22Rv1 (cell line): Measurements from ENCODE around the gene CRY1.

ENCODE experiments used
- ZFX ChIP-seq: fragments of 450-650 bp; IDR thresholded peaks from 2 replicates; pipeline ENCODE4 v1.6.1; 2017; ENCODE audit warnings: antibody characterized with exemption, borderline replicate concordance
- TF ChIP-seq, protein P1 (sequence below): fragments of 450-650 bp; IDR thresholded peaks from 2 replicates; pipeline ENCODE4 v1.5.1; 2017; ENCODE audit warnings: mild to moderate bottlenecking

DNA sequence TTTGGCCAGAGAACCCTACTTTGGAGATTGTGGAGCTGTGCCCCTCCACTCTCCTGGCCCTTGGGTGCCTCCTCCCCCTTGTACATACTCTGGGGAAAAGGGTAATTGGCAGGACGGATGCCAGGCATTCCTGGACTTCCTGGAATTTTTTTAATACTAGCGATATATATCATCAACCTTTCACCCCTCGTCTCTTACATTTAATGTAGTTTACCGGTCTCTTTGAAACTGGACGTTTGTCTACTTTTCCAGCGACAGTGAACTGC lies 767 bp upstream of the CRY1 start:
- TF ChIP-seq, protein P1, sequence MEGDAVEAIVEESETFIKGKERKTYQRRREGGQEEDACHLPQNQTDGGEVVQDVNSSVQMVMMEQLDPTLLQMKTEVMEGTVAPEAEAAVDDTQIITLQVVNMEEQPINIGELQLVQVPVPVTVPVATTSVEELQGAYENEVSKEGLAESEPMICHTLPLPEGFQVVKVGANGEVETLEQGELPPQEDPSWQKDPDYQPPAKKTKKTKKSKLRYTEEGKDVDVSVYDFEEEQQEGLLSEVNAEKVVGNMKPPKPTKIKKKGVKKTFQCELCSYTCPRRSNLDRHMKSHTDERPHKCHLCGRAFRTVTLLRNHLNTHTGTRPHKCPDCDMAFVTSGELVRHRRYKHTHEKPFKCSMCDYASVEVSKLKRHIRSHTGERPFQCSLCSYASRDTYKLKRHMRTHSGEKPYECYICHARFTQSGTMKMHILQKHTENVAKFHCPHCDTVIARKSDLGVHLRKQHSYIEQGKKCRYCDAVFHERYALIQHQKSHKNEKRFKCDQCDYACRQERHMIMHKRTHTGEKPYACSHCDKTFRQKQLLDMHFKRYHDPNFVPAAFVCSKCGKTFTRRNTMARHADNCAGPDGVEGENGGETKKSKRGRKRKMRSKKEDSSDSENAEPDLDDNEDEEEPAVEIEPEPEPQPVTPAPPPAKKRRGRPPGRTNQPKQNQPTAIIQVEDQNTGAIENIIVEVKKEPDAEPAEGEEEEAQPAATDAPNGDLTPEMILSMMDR: no peak
- no peak for TF ChIP-seq ZFX
